Prostate gland (tissue), 2 donors: ENCODE measurements around the gene CDR2. TPM values are rescaled to one million over a fixed set of nuclear protein-coding genes. Genes with fewer than 3 reads are reported as not detected.
"Not testable (repeated sequence)": the region's sequence is repeated elsewhere in the genome, so short reads cannot be mapped to it uniquely, and the experiment has no call there.

Experiments
- DNase-seq: peaks from one replicate; pipeline ENCODE4 v3.0.0-alpha.2; 2019; ENCODE audit warnings: low spot score
- H3K27ac ChIP-seq, 2 donors: fragments of 200-600 bp; sonication (generic); 2 replicates each; pipeline ENCODE4 v1.5.1; 2017 to 2019
- H3K27me3 ChIP-seq: fragments of 200-600 bp; sonication (generic); replicated peaks from 2 replicates; pipeline ENCODE4 v1.5.1; 2019; ENCODE audit not compliant: insufficient read depth
- H3K36me3 ChIP-seq, 2 donors: fragments of 200-600 bp; sonication (generic); 1 replicate in 1 of 2; 2 replicates in 1 of 2; pipeline versions ENCODE4 v1.5.1 to v1.8.1; 2017 to 2019
- H3K4me1 ChIP-seq: fragments of 200-600 bp; sonication (generic); replicated peaks from 2 replicates; pipeline ENCODE4 v1.5.1; 2019
- H3K4me3 ChIP-seq, 2 donors: fragments of 200-600 bp; sonication (generic); 2 replicates each; pipeline ENCODE4 v1.5.1; 2017 to 2019
- H3K9me3 ChIP-seq: fragments of 200-600 bp; sonication (generic); 2 replicates; pipeline ENCODE4 v1.5.1; 2017
- CTCF ChIP-seq, 4 experiments: fragments of 200-600 bp in 2 of 4; fragments of 450-650 bp in 2 of 4; sonication (generic) in 2 of 4; IDR thresholded peaks; 1 replicate in 3 of 4; 2 replicates in 1 of 4; pipeline ENCODE4 v1.5.1; 2016 to 2019; ENCODE audit warnings: antibody characterized with exemption in 4 of 4, mild to moderate bottlenecking in 2 of 4, moderate library complexity in 2 of 4
- POLR2A ChIP-seq: fragments of 450-650 bp; IDR thresholded peaks from one replicate; pipeline ENCODE4 v1.6.1; 2016; ENCODE audit warnings: antibody characterized with exemption, mild to moderate bottlenecking
- POLR2AphosphoS5 ChIP-seq: sonication (generic); formaldehyde crosslinking; IDR thresholded peaks from one replicate; pipeline ENCODE4 v1.6.1; 2017; ENCODE audit warnings: antibody characterized with exemption
- WGBS: methylation state at CpG from one replicate; pipeline ENCODE4 v1.1.5; 2018; 5-methylcytosine and 5-hydroxymethylcytosine counted together
- intact Hi-C: fragments of 100-400 bp; cut with DNase I; formaldehyde crosslinking; loops from one replicate; pipeline ENCODE4 v1.14.2; 2022
- total RNA-seq, 2 donors: library from RNA; depleted of rRNA; stranded (reverse); fragments of >200 nt; gene quantifications; one replicate each; pipeline ENCODE4 v1.1.0, GENCODE V29; 2016

Gene CDR2
- total RNA-seq, 2 donors from 2014 or later = 24.5 to 31.9 TPM

GRCh38 chr16:22306788-22307187 lies 67.6 kb downstream of the CDR2 start:
- WGBS = 87% methylated on average over 9 of the region's 9 CpGs
- no peak overlapping the region for H3K4me3 ChIP-seq
- H3K27ac ChIP-seq = no peak overlapping the region
- H3K4me1 ChIP-seq = no peaks in the 10 kb centered on the region
- intact Hi-C loops = no loop called here
- no peak for TF ChIP-seq POLR2A
- no peak for TF ChIP-seq CTCF (IDR thresholded peaks at IDR 0.05)
- TF ChIP-seq POLR2AphosphoS5 = no peak
- peaks cover 10 to 16% of the 10 kb centered on the region in 2 donors for H3K36me3 ChIP-seq
- no peaks in the 10 kb centered on the region for H3K9me3 ChIP-seq
- no peaks in the 10 kb centered on the region for H3K27me3 ChIP-seq
- no peak for DNase-seq

GRCh38 chr16:22304411-22304810 lies 70.0 kb downstream of the CDR2 start:
- TF ChIP-seq CTCF (IDR thresholded peaks at IDR 0.05) = no peak
- no peak for TF ChIP-seq POLR2A
- TF ChIP-seq POLR2AphosphoS5 = no peak
- WGBS = 97% methylated on average over 4 of the region's 4 CpGs

GRCh38 chr16:22302776-22303363 lies 71.5 kb downstream of the CDR2 start:
- intact Hi-C loops = no loop called here
- DNase-seq = no peak
- Histone ChIP-seq H3K36me3 (peaks cover 0 to 5% of the 10 kb centered on the region in 2 donors), H3K4me3 (no peak overlapping the region), H3K27me3 (no peaks in the 10 kb centered on the region), H3K4me1 (peaks cover 5% of the 10 kb centered on the region), H3K9me3 (no peaks in the 10 kb centered on the region), H3K27ac (no peak overlapping the region)
- 95% methylated on average over 12 of the region's 12 CpGs for WGBS
- no peak for TF ChIP-seq POLR2AphosphoS5
- no peak for TF ChIP-seq POLR2A
- no peak for TF ChIP-seq CTCF (IDR thresholded peaks at IDR 0.05)

More at GRCh38 chr16:22304411-22304810, 70.0 kb downstream of the CDR2 start:
- intact Hi-C loops = no loop called here
- no peaks in the 10 kb centered on the region for H3K9me3 ChIP-seq
- no peak overlapping the region for H3K27ac ChIP-seq
- H3K36me3 ChIP-seq = peaks cover 5 to 10% of the 10 kb centered on the region in 2 donors
- H3K4me1 ChIP-seq = no peaks in the 10 kb centered on the region
- H3K27me3 ChIP-seq = no peaks in the 10 kb centered on the region
- no peak for DNase-seq
- H3K4me3 ChIP-seq = no peak overlapping the region

- H3K9me3 ChIP-seq, DNase-seq, intact Hi-C loops, H3K27ac ChIP-seq, H3K4me1 ChIP-seq, H3K36me3 ChIP-seq, H3K27me3 ChIP-seq, H3K4me3 ChIP-seq: not testable (repeated sequence)
- 96% methylated on average over 7 of the region's 7 CpGs for WGBS
These were observed 73.0 kb downstream of the CDR2 start for GRCh38 chr16:22301423-22301822.

GRCh38 chr16:22300427-22301071 lies 73.9 kb downstream of the CDR2 start:
- intact Hi-C loops = no loop called here
- peaks cover 5% of the 10 kb centered on the region for H3K4me1 ChIP-seq
- DNase-seq = peak; percentile 46

More at GRCh38 chr16:22300427-22301071, 73.9 kb downstream of the CDR2 start:
- TF ChIP-seq POLR2AphosphoS5 = no peak
- TF ChIP-seq CTCF (IDR thresholded peaks at IDR 0.05) = peak in 3 of 4 experiments; percentile 26 to 57 (median 50)
- no peak for TF ChIP-seq POLR2A
- Histone ChIP-seq H3K9me3 (no peaks in the 10 kb centered on the region), H3K27me3 (no peaks in the 10 kb centered on the region), H3K27ac (no peak overlapping the region), H3K4me3 (no peak overlapping the region), H3K36me3 (no peaks in the 10 kb centered on the region)
- 50% methylated on average over 8 of the region's 8 CpGs for WGBS
